Measurements from ENCODE around the gene FLT3.

DNA sequence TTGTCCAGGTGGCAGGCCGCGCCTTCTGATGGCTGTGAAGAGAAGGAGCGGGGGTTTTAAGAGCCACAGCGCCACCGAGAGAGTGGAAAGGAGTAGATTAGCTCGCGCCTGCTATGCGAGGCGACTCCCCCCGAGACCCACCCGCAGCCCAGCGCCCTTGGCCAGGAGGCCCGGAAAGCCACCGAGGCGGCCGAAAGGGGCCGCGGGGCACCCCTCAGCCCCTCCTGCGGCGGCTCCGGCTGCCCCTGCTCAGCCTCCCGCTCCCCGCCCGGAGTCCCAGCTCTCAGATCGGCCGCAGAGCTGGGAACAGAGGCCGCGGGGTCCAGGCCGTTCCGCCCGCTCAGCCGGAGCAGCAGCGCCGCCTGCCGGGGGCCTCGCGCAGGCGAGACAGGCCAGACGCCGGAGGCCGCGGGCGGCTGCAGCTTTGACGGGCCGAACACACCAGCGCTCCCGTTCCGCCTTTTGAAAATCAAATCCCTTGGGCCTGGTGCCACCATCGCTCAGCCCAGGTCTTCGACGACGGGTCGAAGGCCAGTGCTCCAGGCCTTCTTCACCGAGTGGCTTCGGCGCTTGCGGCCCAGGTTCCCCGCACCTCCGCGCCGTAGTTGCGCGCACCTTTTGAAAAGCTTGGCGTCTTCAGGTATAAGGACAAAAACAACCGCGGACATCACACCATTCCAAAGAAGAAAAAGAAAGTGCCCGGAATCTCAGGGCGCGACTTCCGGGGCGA, 146.5 kb downstream of the FLT3 start:
- TF ChIP-seq CTCF (IDR thresholded peaks at IDR 0.05; ENCODE audit: low read length): peak; percentile 55
- TF ChIP-seq EZH2 (optimal IDR thresholded peaks at IDR 0.05; ENCODE audit: low read depth, low read length): no peak
